ENCODE results near the gene RPH3AL. TPM values are rescaled to one million over a fixed set of nuclear protein-coding genes. Genes with fewer than 3 reads are reported as not detected.

RPH3AL gene
- total and polyA plus RNA-seq, 2 of the 8 experiments (the other 6 are each of a cell fraction or from before 2014, with no cell fraction given): 5.6 to 5.8 TPM

- no peak for TF ChIP-seq CHD7 (IDR thresholded peaks at IDR 0.05; ENCODE audit: insufficient replicate concordance, low read length)
- TF ChIP-seq CHD1 (IDR thresholded peaks at IDR 0.05; ENCODE audit: low read depth, low read length): no peak
- TF ChIP-seq RFX5 (IDR thresholded peaks at IDR 0.05; ENCODE audit: borderline replicate concordance, low read depth, low read length): no peak
- TF ChIP-seq SIN3A (conservative IDR thresholded peaks at IDR 0.05 in 1 of 2, IDR thresholded peaks at IDR 0.05 in 1 of 2; ENCODE audit: low read depth in 1 of 2, low read length in 2 of 2): no peak
- no peak for TF ChIP-seq CTCF (IDR thresholded peaks at IDR 0.05; ENCODE audit: control extremely low read depth in 1 of 3, insufficient read depth in 1 of 3, low read depth in 1 of 3, low read length in 3 of 3)
Measured at GRCh38 chr17:332558-333322, 19.9 kb downstream of the RPH3AL start (continued).

Measured in H1 (cell line).